Stimulated activated CD4-positive, alpha-beta T cell treated with anti-CD3 and anti-CD28 coated beads, Interleukin-2, amount 100 ng/mL, for 4 hours (primary cell): ENCODE results near the gene A2M.
"Not testable (repeated sequence)": the region's sequence is repeated elsewhere in the genome, so short reads cannot be mapped to it uniquely, and the experiment has no call there.

Source experiments
- DNase-seq: peaks from one replicate; pipeline ENCODE4 v3.0.0-alpha.2; 2020; ENCODE audit warnings: low read depth

The A2M gene

DNA sequence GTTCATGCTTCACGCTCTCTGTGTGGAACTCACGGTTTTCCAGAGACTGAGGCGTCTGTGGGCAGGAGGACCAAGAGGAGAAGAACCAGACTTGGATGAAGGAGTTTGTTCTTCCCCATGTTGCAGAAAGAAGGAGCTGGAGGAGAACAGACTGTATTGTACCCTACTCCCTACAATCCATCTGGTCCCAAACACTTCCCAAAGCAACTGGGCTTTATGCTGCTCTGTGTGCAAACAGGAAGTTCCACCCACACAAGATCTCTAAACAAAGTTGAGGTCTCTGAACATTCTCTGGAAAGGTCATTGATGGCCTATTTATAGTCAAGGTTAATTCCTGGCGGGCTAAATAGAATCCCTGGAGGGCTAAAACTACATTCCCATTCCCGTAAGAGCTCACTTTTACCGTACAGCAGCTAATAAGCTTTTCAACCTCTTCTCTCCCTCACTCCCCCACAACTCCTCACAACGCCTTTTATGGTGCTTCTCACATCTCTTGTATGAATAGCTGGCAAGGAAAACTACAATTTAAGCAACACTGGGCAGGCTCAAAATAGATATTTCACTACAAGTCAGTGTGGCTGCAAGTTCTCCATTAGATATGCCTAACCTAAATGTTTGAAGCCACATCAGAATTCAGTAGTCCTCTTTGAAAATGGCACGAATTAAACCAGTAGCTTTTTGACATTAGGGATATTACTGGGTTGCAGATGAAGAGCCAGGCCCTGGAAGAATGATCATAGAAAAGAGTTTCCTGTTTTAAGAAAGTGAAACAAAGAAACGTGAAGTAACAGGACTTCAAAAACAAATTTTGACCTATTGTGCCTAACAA lies at the start of gene A2M:
TSS of gene A2M (minus strand) at position 189 of the 829 bp plus-strand sequence. CDS start at position 119, 70 bp downstream.
- no peak for DNase-seq

DNA sequence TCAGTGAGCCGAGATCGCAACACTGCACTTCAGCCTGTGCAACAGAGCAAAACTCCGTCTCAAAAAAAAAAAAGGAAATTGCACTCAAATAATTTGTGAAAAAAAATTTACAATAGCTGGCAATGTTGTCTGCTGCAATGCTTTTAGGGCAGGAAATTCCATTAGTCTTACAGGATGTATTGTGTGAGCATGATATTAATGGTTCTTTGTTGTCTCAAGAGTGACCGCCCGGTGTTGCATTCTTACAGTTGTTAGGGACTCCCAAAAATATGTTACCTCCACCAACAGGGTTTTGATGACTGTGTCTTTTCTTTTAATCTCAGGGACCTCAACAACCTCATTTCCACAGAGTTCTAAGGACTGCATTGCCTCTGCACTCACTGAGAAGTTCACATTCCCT lies 47.7 kb upstream of the A2M start:
- no peak for DNase-seq

DNA sequence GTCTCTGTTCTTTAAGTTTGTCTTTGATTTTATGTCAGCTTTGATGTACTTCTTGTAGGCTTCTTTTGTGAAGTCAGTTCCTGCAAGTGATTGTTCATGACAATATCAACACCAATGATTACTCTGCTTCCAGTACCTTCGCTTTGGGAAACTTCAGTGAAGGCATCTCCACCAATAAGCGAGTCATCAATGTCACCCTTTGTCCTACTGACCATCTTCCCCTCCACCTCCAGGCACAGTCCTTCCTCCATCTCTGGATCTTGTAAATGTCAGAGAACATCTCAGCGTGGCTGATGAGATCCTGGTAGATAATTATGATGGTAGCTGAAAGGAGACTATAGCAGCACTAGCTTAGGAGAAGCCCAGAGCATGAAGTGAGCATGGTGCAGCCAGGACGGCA lies 40.4 kb upstream of the A2M start:
- no peak for DNase-seq

DNA sequence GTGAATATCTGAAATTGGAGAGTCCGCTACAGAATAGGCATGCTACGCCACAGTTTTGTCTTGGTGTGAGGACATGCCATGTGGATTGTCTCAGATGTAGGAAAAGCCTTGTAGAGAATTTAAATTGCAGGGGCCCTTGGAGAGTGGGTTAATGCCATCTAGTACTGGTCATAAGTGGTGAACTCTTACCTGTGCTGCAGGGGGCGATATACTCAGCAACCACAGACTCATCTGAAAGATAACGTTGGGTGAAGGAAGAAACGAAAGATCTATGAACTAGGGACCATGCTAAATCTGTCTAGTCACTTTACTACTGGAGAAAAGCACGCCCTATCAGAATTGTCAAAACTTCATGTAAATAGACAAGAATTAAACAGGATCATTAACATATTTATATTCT lies 33.7 kb upstream of the A2M start:
- no peak for DNase-seq

DNA sequence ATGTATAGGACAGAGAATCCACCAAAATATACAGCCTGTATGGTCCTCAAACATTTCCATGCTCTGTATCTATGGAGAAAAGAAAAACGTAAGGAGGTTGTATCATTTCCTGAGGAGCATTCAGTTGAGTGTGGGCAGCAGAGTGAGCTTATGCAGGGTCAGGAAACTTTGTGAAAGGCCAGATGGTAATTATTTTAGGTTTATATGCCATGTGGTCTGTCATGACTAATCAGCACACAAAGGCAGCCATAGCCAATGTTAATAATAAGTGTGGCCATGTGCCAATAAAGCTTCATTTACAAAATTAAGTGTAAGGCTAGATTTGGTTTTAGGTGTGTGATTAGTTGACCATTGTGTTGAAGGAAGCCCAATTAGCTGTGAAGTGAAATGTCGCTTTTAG lies 33.2 kb upstream of the A2M start:
- DNase-seq: no peak

DNA sequence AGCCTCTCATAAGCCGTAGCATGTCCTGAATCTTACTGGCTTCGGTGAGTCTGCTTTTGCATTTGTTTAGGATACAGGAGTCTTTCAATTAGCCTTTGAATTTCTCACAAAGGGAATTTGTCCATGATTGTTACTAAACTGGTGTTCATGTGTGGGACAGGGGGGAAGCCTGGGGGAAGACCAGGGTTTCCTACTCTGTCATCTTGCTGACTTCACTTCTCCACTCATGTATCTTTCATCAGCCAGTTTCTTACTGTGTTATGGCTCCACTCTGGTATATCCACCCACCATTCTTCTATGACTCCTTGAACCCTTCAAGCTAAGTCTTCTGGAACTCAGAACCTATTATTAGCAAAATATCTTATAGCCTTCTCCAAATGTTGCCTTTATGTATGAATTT lies 31.7 kb upstream of the A2M start:
- DNase-seq: no peak

DNA sequence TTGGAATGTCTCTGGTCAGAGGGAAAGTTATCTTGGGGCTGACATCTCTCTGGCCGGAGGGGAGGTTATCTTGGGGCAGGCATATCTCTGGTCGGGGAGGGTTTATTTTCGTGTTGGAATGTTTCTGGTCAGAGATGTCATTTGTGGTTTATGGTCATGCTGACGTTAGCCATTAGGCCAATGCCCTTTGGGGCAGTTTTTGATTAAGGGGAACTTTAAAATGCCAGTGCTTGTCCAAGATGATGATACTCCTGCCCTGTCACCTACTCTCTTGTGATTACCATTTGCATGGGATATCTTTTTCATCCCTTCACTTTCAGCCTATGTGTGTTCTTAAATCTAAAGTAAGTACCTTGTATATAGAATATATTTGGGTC lies 29.0 kb upstream of the A2M start:
- no peak for DNase-seq

DNA sequence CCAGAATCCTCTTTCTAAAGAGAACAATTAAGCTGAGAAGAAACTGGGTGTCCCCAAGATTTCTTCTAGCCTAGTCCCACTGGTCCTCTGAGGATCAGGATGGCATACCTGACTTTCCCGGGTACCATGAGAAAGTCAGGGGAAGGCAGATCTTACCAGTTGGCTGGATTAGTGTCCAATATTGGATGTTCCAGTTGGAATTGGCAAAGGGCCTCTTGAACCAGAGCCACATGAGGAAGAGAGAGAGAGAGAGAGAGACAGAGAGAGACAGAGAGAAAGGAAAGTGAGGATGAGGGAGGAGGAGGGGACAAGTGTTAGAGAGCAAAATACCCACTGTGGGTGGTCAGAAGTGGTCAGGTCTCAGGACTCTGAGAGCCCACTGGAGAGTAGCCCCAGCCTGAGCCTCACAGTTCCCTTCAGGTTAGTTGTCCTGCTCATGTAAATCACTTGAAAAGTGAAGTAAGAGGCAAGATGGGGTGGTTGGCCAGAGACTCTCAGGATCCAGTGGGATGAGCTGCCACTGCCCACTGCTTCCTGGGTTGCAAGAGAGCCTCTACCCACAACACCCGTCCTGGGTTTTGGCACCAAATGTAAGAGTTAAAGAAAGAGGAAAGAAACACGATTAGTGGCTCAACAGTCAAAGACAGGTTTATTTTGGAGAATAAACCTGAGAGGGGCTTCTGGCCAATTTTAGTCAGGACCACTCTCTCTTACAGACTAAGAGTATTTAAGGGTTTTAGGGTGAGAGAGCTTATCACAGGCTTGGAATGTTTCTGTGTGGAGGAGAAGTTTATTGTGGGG lies 28.4 kb upstream of the A2M start:
- no peak for DNase-seq

DNA sequence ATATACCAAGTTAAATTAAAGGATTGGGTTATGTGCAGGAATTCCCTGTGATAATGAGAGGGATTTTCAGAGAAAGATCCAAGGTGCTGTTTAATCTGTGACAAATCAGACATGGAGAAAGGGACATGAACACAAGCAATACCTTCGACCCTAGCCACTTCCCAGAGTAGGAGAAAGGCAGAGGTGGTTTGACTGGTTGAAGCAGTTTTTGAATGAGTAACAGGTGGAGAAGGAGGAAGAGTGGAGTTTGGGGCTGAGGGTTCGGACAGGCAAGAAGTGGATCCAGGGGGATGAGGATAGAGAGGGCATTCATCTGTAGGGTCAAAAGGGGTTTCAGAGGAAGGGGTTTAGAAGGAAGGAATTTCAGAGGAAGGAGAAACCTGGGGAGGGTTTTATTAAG lies 27.4 kb upstream of the A2M start:
- DNase-seq: no peak

DNA sequence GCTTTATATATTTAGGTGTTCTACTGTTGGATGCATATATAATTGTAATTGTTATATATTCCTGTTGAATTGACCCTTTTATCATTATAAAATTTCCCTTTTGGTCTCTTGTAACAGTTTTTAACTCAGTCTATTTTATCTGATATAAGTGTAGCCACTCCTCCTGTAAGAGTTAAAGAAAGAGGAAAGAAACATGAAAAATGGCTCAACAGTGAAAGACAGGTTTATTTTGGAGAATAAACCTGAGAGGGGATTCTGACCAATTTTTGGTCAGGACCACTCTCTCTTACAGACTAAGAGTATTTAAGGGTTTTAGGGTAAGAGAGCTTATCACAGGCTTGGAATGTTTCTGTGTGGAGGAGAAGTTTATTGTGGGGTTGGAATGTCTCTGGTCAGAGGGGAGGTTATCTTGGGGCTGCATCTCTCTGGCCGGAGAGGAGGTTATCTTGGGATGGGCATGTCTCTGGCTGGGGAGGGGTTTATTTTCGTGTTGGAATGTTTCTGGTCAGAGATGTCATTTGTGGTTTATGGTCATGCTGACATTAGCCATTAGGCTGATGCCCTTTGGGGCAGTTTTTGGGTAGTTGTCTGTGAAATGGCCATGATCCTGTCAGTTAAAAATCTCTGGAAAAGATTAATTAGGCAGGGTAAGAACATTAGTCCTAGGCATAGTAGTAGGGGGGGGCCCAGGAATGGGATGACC lies 24.0 kb upstream of the A2M start:
- DNase-seq: not testable (repeated sequence)

DNA sequence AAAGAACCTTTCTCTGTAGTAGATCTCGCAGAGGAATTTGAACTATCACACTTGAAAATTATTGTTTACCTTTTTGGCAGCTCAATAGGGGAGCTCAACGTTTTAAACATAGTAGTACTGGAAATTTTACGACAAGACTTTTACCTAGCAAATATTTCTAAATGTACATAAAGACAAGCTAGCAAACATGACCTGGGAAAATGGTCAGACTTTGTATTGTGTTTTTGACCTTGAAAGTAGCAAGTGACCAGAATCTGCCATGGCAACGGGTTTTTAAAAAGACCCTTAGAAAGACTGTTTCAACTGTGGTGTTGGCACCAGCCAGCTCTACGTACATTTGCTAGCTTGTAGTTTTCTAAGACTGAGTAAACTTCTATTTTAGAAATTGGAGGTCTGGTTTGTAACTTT lies 20.2 kb upstream of the A2M start:
- DNase-seq: no peak

DNA sequence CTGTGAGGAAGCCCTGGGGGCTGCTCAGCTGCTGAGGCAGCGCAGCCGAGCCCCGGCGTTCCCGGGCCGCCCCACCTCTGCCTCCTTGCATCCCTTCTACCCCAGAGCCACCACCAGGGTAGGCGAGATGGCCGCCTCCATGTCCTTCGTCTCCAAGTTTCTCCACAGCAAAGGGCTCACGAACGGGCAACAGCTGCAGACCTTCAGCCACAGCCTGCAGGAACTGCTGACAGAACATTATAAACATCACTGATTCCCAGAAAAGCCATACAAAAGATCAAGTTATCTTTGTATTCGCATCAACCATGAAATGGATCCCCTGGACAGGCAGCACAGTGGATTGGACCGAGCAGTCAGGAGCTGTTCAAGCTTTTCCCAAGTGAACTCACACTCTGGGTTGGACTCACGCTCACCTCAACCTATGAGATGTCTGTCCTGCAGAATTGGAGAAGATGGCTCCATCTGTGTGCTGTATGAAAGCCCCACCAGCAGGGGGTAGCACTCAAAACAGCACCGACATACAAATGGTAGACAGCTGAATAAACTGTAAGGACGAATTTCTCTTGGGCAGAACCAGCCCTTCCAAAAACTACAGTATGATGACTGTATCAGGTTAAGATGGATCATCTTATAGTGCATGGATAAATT lies 19.4 kb upstream of the A2M start:
- DNase-seq: no peak

DNA sequence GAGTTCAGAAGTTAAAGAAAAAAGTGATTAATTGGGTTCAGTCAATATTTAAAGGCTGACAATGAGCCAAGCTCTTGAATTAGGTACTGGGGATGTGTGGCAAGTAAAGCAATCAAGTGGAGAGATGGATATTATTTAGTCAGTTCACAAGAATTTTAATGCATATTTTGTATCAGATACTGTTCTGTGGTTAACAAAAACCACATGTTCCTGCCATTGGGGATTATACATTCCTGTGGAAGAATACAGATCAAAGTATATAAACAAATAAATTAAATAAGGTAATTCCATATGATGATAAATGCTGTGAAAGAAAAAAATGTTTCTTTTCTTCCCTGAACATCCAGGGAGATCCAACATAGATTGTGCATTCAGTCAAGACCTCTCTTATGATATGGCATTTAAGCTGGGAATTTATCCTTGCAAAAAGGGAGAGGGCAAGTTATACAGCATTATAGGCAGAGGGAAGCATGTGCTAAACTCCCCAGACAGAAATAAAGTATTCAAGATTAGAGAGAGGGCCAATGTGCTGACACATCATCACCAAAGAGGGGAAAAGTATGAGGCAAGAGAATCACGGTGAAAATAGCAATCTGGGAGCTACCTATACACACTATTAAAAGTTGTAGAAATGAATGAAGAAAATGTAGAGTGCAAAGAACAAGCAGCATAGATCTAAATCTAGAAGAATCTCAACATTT lies 17.6 kb upstream of the A2M start:
- no peak for DNase-seq

DNA sequence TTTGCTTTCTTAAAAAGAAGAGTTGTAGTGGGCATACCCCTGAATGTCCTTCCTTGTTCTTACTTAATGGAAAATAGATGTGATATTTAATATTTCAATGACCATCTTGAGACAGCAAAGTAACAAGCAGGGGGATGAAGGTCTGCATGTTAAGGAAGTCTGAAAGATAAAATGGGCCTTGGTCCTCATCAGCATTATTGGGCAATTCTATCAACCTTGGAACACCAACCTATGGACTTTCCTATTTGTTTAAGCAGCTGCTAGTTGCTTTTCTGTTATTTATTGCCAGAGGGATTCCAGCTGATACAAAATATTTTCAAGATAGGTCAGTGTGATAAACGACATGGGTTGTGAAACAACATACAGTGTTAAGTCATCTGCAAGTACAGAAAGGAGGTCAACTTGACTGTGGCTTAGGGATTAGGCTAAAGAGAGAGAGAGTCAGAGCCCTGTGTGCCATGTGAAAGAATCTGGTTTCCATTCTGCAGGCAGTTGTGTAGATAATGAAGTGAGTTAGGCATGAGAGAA lies 16.4 kb upstream of the A2M start:
- no peak for DNase-seq

DNA sequence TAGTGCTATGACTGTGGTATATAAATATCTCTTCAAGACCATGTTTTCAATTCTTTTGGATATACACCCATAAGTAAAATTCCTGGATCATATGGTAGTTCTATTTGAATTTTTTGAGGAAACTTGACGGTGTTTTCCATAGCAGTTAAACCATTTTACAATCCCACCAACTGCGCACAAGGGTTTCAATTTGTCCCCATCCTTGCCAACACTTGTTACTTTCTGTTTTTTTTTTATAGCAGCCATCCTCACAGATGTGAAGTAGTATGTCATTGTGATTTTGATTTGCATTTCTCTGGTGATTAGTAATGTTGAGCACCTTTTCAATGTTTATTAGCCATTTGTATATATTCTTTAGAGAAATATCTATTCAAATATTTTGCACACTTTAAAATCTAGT lies 14.5 kb upstream of the A2M start:
- DNase-seq: no peak

DNA sequence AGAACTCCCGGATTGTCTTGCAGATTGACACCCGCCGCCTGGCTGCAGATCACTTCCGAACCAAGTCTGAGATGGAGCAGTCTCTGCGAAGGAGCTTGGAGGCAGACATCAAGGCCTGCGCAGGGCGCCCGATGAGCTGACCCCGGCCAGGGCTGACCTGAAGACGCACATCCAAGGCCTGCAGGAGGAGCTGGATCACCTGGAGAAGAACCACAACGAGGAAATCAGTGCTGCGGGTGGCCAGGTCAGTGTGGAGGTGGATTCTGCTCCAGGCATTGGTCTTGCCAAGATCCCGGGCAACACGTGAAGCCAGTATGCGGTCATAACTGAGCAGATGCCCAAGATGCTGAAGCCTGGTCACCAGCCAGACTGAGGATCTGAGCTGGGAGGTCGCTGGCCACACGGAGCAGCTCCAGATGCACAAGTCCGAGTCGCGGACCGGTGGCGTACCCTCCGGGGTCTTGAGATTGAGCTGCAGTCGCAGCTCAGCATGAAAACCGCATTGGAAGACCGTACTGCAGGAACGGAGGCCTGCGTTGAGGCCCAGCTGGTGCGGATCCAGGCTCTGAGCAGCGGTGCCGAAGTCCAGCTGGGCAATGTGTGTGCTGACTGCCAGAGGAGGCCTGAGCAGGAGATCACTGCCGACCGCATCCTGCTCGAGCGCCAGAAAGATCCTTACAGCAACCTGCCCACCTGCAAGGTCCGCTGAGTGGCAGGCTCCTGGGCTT lies 12.4 kb upstream of the A2M start:
- DNase-seq: no peak

DNA sequence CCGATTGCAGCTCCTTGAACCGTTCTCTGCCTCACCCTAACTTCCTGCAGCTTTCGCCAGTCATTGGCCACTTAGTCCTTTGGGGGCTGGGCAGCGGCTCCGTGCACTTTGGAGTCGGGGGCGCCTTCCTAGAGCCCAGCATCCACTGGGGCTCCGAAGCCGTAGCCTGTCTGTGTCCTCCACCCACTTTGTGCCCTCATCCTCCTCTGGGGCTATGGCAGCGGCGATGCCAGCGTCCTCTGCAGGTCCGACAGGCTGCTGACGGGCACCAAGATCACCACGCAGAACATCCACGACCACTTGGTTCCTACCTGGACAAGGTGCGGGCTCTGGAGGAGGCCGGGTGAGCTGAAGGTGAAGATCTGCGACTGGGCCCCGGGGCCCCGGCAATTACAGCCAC lies 11.8 kb upstream of the A2M start:
- no peak for DNase-seq

DNA sequence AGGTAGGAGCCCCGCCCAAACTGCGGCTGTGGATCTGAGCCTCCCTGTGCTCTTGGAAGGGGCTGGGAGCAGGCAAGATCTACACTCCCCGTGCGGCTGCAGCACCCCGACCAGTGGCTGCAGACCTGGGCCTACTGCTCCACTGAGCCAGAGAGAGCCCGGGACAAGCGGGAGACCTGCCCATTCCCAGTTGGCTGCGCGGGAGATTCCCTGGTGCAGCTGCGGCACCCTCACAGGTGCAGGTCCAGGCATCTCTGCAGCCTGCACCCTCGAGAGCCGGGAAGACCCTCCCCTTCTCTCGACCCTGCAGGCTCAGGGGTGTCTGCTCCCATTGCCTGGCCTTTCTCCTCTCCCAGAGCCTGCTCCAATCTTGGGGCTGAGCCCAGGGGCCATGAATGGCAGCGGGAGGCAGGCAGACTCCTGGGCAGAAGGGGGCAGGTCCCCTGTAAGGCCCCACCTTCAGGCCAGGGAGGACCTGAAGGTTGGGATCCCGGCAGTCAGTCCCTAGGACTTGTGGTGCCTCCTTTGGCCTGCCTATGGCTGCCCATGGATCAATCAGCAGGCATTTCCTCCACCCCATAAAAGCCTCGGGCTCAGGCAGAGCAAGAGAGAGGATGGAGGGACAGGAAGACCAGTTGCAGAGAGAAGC lies 8.8 kb upstream of the A2M start:
- no peak for DNase-seq

DNA sequence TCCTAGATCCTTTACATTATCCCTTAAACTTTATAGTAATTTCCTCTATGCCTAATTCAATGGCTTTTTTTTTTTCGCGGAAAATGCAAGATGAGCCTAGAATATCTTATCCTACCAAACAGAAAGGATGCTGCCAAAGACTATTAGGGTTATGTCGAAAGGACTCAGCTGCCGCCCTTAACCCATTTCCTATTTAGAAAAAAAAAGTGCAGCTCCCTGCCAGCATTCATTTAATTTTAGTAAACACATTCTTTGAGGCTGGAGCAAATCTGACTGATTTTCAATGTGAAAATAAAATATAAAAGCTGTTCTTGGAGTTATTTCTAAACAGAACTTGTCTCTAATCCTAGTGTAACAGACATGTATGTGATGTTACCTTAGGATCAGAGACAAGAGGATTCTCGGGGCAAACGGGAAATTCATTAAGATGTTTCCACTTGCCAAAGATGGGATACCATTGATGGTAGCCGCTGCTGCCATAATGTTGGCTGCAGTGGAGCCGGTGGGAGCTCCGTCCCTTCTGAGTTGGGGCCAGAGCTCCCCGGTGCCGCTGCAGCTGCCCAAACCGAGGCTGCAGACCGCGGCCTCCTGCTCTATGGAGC lies 8.2 kb upstream of the A2M start:
- DNase-seq: no peak

DNA sequence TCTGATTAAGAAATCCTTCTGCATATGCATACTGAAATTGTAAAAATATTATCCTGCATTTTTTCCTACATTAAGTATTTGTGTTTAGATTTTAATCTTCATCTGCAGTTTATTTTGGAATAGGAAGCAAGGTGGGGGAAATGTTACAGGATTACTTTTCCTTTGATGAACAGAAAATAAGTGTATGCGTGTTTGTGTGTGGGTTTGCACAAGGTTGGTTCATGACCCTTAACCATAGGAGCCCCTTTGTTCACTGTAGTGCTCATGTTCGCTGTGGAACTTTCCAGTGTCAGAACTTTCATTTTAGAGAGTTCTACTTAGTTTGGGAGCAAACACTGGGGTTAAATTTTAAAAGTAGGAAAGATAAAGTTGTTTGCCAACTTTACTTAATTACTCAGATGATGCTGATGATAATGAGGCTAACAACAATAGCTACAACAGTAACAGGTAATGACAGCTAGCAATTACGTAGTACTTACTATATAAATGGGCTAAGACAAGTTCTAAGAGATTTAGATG lies 6.4 kb upstream of the A2M start:
- no peak for DNase-seq
